Kidney (tissue), 14 donors: Measurements from ENCODE around the gene CNIH4. TPM values are rescaled to one million over a fixed set of nuclear protein-coding genes. Genes with fewer than 3 reads are reported as not detected.

ENCODE experiments used
- DNase-seq, 5 donors: peaks; one replicate each; pipeline ENCODE4 v3.0.0-alpha.2; 2013 to 2020
- FAIRE-seq: peaks from 2 replicates; lab custom pipeline; 2012; peaks lifted over from hg19 to GRCh38; lab: Jason Lieb, UNC
- H3K27ac ChIP-seq, 2 donors: one replicate each; pipeline ENCODE4 v1.7.0; 2013; ENCODE audit warnings: low read depth in 2 of 2, low read length in 2 of 2, inconsistent platforms in 1 of 2
- H3K27me3 ChIP-seq: one replicate; pipeline ENCODE4 v1.7.1; 2013; ENCODE audit warnings: low read length, inconsistent platforms; ENCODE audit not compliant: control insufficient read depth, insufficient read depth
- H3K36me3 ChIP-seq, 3 donors: one replicate each; pipeline versions ENCODE4 v1.7.0 to v1.7.1; 2013; ENCODE audit warnings: low read length in 3 of 3, control low read depth in 1 of 3, inconsistent platforms in 1 of 3; ENCODE audit not compliant: insufficient read depth in 3 of 3, control insufficient read depth in 2 of 3
- H3K4me1 ChIP-seq, 3 donors: one replicate each; pipeline versions ENCODE4 v1.7.0 to v1.7.1; 2013; ENCODE audit warnings: low read length in 3 of 3, inconsistent platforms in 1 of 3, low read depth in 1 of 3; ENCODE audit not compliant: control insufficient read depth in 2 of 3, insufficient read depth in 2 of 3
- H3K4me3 ChIP-seq, 3 donors: one replicate each; pipeline versions ENCODE4 v1.7.0 to v1.8.1; 2013; ENCODE audit warnings: low read length in 3 of 3, control low read depth in 1 of 3, inconsistent platforms in 1 of 3
- H3K9ac ChIP-seq, 3 donors: one replicate each; pipeline versions ENCODE4 v1.7.0 to v1.7.1; 2013; ENCODE audit warnings: low read length in 3 of 3, control low read depth in 1 of 3, inconsistent platforms in 1 of 3
- H3K9me3 ChIP-seq, 3 donors: one replicate each; pipeline versions ENCODE4 v1.7.0 to v1.7.1; 2013; ENCODE audit warnings: low read length in 3 of 3, control low read depth in 1 of 3, inconsistent platforms in 1 of 3; ENCODE audit not compliant: control insufficient read depth in 2 of 3, insufficient read depth in 1 of 3
- CTCF ChIP-seq: IDR thresholded peaks from 3 replicates; pipeline ENCODE4 v1.5.1; 2012; ENCODE audit warnings: mild to moderate bottlenecking, moderate library complexity, borderline replicate concordance; ENCODE audit not compliant: insufficient read depth; ENCODE audit errors: extremely low read depth
- intact Hi-C: fragments of 100-400 bp; cut with DNase I; formaldehyde crosslinking; loops from one replicate; pipeline ENCODE4 v1.11.1; 2022
- polyA plus RNA-seq: library from polyadenylated mRNA; stranded (reverse); fragments of 350-450 nt; fragmentation: Illumina TruSeq; extraction: RNeasy Lipid Tissue Mini Kit (QIAGEN cat#74804); gene quantifications from one replicate; pipeline ENCODE4 v1.2.3, GENCODE V29; 2014; ENCODE audit warnings: low read depth, low replicate concordance; ENCODE audit not compliant: insufficient read depth
- total RNA-seq: library from RNA; stranded (reverse); fragmentation: NEBNext Ultra II Directional; extraction: Animal tissue kit (Norgen Biotek cat#: 25700); gene quantifications from one replicate; pipeline ENCODE4 v1.2.1, GENCODE V29; 2021
- donor health status: control.
- donor health status: control.
- donor health status: control.
- donor health status: control.
- donor health status: control.
- donor health status: DM: yes; HTN: yes; CAD: no.
- donor health status: Normal renal cell carcinoma (clear cell type).

The CNIH4 gene
- total and polyA plus RNA-seq, 2 donors from 2014 or later = 51.0 to 77.9 TPM

- H3K36me3 ChIP-seq = no peaks in the 10 kb centered on the region
- no peak for TF ChIP-seq CTCF
- intact Hi-C loops = loop anchor here (10.0 kb wide), 1 partner anchor 201 kb away; no protein-coding TSS in a partner anchor
- no peaks in the 10 kb centered on the region for H3K9me3 ChIP-seq
- no peaks in the 10 kb centered on the region for H3K27me3 ChIP-seq
- H3K4me3 ChIP-seq = no peak overlapping the region
- H3K9ac ChIP-seq = no peak overlapping the region
- FAIRE-seq = no peak
- H3K27ac ChIP-seq = no peak overlapping the region
- H3K4me1 ChIP-seq = peaks cover 0 to 4% (median 0%) of the 10 kb centered on the region in 3 donors
- DNase-seq = no peak
Observed at GRCh38 chr1:224325959-224326358, 30.7 kb upstream of the CNIH4 start.

- no peak overlapping the region for H3K4me3 ChIP-seq
- H3K4me1 ChIP-seq = peaks cover 0 to 4% (median 0%) of the 10 kb centered on the region in 3 donors
- H3K9me3 ChIP-seq = no peaks in the 10 kb centered on the region
- intact Hi-C loops = loop anchor here (10.0 kb wide), 1 partner anchor 204 kb away; no protein-coding TSS in a partner anchor
- DNase-seq (no peak), FAIRE-seq (no peak)
- TF ChIP-seq CTCF = no peak
- no peaks in the 10 kb centered on the region for H3K36me3 ChIP-seq
- H3K27me3 ChIP-seq = no peaks in the 10 kb centered on the region
- H3K9ac ChIP-seq = no peak overlapping the region
- no peak overlapping the region for H3K27ac ChIP-seq
Observed at GRCh38 chr1:224328644-224329043, 28.0 kb upstream of the CNIH4 start.

- intact Hi-C loops = loop anchor here (10.0 kb wide), 1 partner anchor 205 kb away; no protein-coding TSS in a partner anchor
- Histone ChIP-seq H3K4me1 (peaks cover 0 to 4% (median 0%) of the 10 kb centered on the region in 3 donors), H3K27me3 (no peaks in the 10 kb centered on the region), H3K4me3 (peak overlapping the region; percentile 91 to 97 (median 95)), H3K36me3 (no peaks in the 10 kb centered on the region), H3K27ac (peak overlapping the region in 1 of 2 donors; percentile 94), H3K9me3 (no peaks in the 10 kb centered on the region), H3K9ac (peak overlapping the region; percentile 93 to 95 (median 94))
- FAIRE-seq = no peak
- no peak for DNase-seq
- TF ChIP-seq CTCF = no peak
Observed at GRCh38 chr1:224329484-224329841, 27.2 kb upstream of the CNIH4 start.
